K562 (cell line): Measurements from ENCODE around the gene SOCS3.

Experiments
- CTCF ChIP-seq, 3 experiments: IDR thresholded peaks in 2 of 3; conservative IDR thresholded peaks in 1 of 3; 2 replicates each; pipeline ENCODE4 v1.5.1; 2011 to 2012; ENCODE audit warnings: low read length in 3 of 3, mild to moderate bottlenecking in 3 of 3, control low read depth in 2 of 3, improper control_type of control experiment in 1 of 3, inconsistent platforms in 1 of 3, low read depth in 1 of 3, mixed read lengths in 1 of 3, moderate library complexity in 1 of 3; ENCODE audit not compliant: insufficient read depth in 2 of 3
- DDX20 ChIP-seq: fragments of 450-650 bp; IDR thresholded peaks from 2 replicates; pipeline ENCODE4 v1.6.1; 2016; ENCODE audit warnings: missing genetic modification characterization, low read depth, mild to moderate bottlenecking, missing compliant biosample characterization, moderate library complexity
- ZNF143 ChIP-seq: sonication (generic); formaldehyde crosslinking; IDR thresholded peaks from 2 replicates; pipeline ENCODE4 v1.9.0; 2022; ENCODE audit warnings: mild to moderate bottlenecking, missing genetic modification reagents
- ZNF512 ChIP-seq: IDR thresholded peaks from 2 replicates; pipeline ENCODE4 v1.6.1; 2016; ENCODE audit warnings: missing genetic modification characterization, missing compliant biosample characterization

- no peak for TF ChIP-seq CTCF (IDR thresholded peaks at IDR 0.05 in 2 of 3, conservative IDR thresholded peaks at IDR 0.05 in 1 of 3; ENCODE audit: insufficient read depth in 2 of 3, low read depth in 1 of 3, low read length in 3 of 3)
- TF ChIP-seq DDX20, result no peak
- TF ChIP-seq ZNF512, result no peak
- no peak for TF ChIP-seq ZNF143 (CRISPR knock-in tag)
Measured at GRCh38 chr17:78358538-78359320, 1.1 kb downstream of the SOCS3 start.
